Skeletal muscle tissue (tissue), 4 donors: ENCODE measurements around the gene RPL36A. TPM values are rescaled to one million over a fixed set of nuclear protein-coding genes. Genes with fewer than 3 reads are reported as not detected.

Experiments used
- H3K27ac ChIP-seq: one replicate; pipeline ENCODE4 v1.7.0; 2013; ENCODE audit warnings: mild to moderate bottlenecking, low read depth, low read length, inconsistent platforms
- H3K27me3 ChIP-seq, 3 donors: one replicate each; pipeline ENCODE4 v1.7.0; 2013; ENCODE audit warnings: low read length in 3 of 3; ENCODE audit not compliant: control insufficient read depth in 3 of 3, insufficient read depth in 3 of 3
- H3K36me3 ChIP-seq, 3 donors: one replicate each; pipeline ENCODE4 v1.7.0; 2013; ENCODE audit warnings: low read length in 3 of 3; ENCODE audit not compliant: control insufficient read depth in 3 of 3, insufficient read depth in 3 of 3
- H3K4me1 ChIP-seq, 3 donors: one replicate each; pipeline ENCODE4 v1.7.0; 2013; ENCODE audit warnings: low read length in 3 of 3, mild to moderate bottlenecking in 3 of 3; ENCODE audit not compliant: control insufficient read depth in 3 of 3, insufficient read depth in 3 of 3
- H3K4me3 ChIP-seq, 3 donors: one replicate each; pipeline ENCODE4 v1.7.0; 2013; ENCODE audit warnings: low read length in 3 of 3
- H3K9ac ChIP-seq, 3 donors: one replicate each; pipeline ENCODE4 v1.7.0; 2013; ENCODE audit warnings: low read length in 3 of 3, mild to moderate bottlenecking in 3 of 3, moderate library complexity in 2 of 3, low read depth in 1 of 3
- H3K9me3 ChIP-seq, 3 donors: one replicate each; pipeline ENCODE4 v1.7.0; 2013; ENCODE audit warnings: low read length in 3 of 3; ENCODE audit not compliant: control insufficient read depth in 3 of 3
- total RNA-seq: library from RNA; depleted of rRNA; stranded (reverse); fragments of >200 nt; gene quantifications from one replicate; pipeline ENCODE4 v1.2.3, GENCODE V29; 2014
- donor health status: Osteomylitis.

Gene RPL36A
- total RNA-seq, 1 donor from 2014 or later = 349 TPM

- H3K27ac ChIP-seq = peak overlapping the region; percentile 90
- H3K36me3 ChIP-seq = peaks cover 2 to 10% (median 5%) of the 10 kb centered on the region in 3 donors
- peak overlapping the region; percentile 81 to 92 (median 86) for H3K9ac ChIP-seq
- no peaks in the 10 kb centered on the region for H3K27me3 ChIP-seq
- peaks cover 13 to 26% (median 20%) of the 10 kb centered on the region in 3 donors for H3K4me1 ChIP-seq
- no peaks in the 10 kb centered on the region for H3K9me3 ChIP-seq
- H3K4me3 ChIP-seq = peak overlapping the region; percentile 80 to 93 (median 85)
Measured at GRCh38 chrX:101408532-101408841, 17.7 kb downstream of the RPL36A start.

- peak overlapping the region; percentile 90 for H3K27ac ChIP-seq
- peaks cover 2 to 10% (median 5%) of the 10 kb centered on the region in 3 donors for H3K36me3 ChIP-seq
- H3K4me3 ChIP-seq = peak overlapping the region; percentile 67 to 93 (median 85)
- no peaks in the 10 kb centered on the region for H3K27me3 ChIP-seq
- peaks cover 13 to 26% (median 20%) of the 10 kb centered on the region in 3 donors for H3K4me1 ChIP-seq
- no peaks in the 10 kb centered on the region for H3K9me3 ChIP-seq
- peak overlapping the region; percentile 81 to 92 (median 86) for H3K9ac ChIP-seq
Measured at GRCh38 chrX:101409043-101409442, 18.2 kb downstream of the RPL36A start.

DNA sequence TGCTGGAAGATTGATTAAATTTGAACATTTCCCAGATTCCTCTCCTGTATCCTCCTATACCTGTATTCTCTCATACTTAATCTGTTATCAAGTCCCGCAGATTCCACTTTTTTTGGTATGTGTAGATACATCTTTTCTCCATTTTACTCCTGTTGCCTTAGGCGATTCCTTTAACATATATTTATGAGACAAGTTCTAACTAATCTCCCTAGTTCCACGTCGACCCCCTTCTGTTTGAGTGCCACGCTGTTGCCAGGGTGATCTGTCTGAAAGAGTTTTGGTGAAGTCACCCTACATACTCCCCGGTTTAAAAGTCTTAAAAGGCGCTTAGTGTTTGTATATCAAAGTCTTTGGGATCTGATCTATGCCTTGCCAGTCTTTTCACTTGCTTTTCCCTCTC is 19.6 kb downstream of the RPL36A start:
- Histone ChIP-seq H3K9me3 (no peaks in the 10 kb centered on the region), H3K9ac (peak overlapping the region in 2 of 3 donors; percentile 9 to 21), H3K4me3 (peak overlapping the region in 1 of 3 donors; percentile 38), H3K36me3 (peaks cover 2 to 10% (median 5%) of the 10 kb centered on the region in 3 donors), H3K27me3 (no peaks in the 10 kb centered on the region), H3K4me1 (peaks cover 13 to 29% (median 20%) of the 10 kb centered on the region in 3 donors), H3K27ac (no peak overlapping the region)

- peaks cover 2 to 10% (median 5%) of the 10 kb centered on the region in 3 donors for H3K36me3 ChIP-seq
- no peak overlapping the region for H3K27ac ChIP-seq
Measured at GRCh38 chrX:101411984-101412383, 21.2 kb downstream of the RPL36A start.

GRCh38 chrX:101415180-101416145 is 24.7 kb downstream of the RPL36A start:
- Histone ChIP-seq H3K4me3 (peak overlapping the region in 1 of 3 donors; percentile 11), H3K36me3 (peaks cover 2 to 13% (median 5%) of the 10 kb centered on the region in 3 donors), H3K4me1 (peaks cover 11 to 22% (median 18%) of the 10 kb centered on the region in 3 donors), H3K27ac (peak overlapping the region; percentile 14), H3K9me3 (no peaks in the 10 kb centered on the region), H3K27me3 (no peaks in the 10 kb centered on the region), H3K9ac (peak overlapping the region in 1 of 3 donors; percentile 9)

More at GRCh38 chrX:101411984-101412383, 21.2 kb downstream of the RPL36A start:
- no peaks in the 10 kb centered on the region for H3K27me3 ChIP-seq
- H3K9me3 ChIP-seq = no peaks in the 10 kb centered on the region
- no peak overlapping the region for H3K9ac ChIP-seq
- H3K4me1 ChIP-seq = peaks cover 15 to 32% (median 23%) of the 10 kb centered on the region in 3 donors
- no peak overlapping the region for H3K4me3 ChIP-seq

DNA sequence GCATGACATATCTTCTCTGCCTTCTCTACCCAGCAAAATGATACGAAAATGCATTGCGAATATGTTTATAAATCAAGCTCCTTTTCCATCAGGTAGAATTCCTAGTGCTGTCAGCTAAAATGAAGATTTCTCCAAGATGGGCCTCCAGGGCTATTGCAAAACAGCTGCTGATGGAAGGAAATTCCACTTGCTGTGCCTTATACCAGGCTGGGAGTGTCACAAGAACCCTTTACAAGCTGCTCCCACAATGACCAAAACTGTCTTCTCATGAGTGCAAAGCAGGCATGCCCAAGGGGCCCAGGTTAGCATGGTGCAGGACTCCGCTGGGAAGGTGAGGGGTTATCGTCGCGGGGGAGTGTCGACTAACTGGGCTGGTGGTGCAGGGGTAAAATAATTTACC is 25.9 kb downstream of the RPL36A start:
- Histone ChIP-seq H3K4me3 (no peak overlapping the region), H3K27ac (no peak overlapping the region), H3K36me3 (peaks cover 2 to 15% (median 5%) of the 10 kb centered on the region in 3 donors), H3K9me3 (no peaks in the 10 kb centered on the region), H3K27me3 (no peaks in the 10 kb centered on the region), H3K9ac (no peak overlapping the region), H3K4me1 (peaks cover 7 to 18% (median 16%) of the 10 kb centered on the region in 3 donors)

GRCh38 chrX:101417190-101417589 is 26.4 kb downstream of the RPL36A start:
- peaks cover 2 to 12% (median 4%) of the 10 kb centered on the region in 3 donors for H3K36me3 ChIP-seq
- peak overlapping the region in 2 of 3 donors; percentile 89 to 90 for H3K9ac ChIP-seq
- no peaks in the 10 kb centered on the region for H3K9me3 ChIP-seq
- peak overlapping the region; percentile 94 for H3K27ac ChIP-seq
- H3K4me1 ChIP-seq = peaks cover 5 to 16% (median 16%) of the 10 kb centered on the region in 3 donors
- no peaks in the 10 kb centered on the region for H3K27me3 ChIP-seq
- H3K4me3 ChIP-seq = peak overlapping the region in 1 of 3 donors; percentile 75

DNA sequence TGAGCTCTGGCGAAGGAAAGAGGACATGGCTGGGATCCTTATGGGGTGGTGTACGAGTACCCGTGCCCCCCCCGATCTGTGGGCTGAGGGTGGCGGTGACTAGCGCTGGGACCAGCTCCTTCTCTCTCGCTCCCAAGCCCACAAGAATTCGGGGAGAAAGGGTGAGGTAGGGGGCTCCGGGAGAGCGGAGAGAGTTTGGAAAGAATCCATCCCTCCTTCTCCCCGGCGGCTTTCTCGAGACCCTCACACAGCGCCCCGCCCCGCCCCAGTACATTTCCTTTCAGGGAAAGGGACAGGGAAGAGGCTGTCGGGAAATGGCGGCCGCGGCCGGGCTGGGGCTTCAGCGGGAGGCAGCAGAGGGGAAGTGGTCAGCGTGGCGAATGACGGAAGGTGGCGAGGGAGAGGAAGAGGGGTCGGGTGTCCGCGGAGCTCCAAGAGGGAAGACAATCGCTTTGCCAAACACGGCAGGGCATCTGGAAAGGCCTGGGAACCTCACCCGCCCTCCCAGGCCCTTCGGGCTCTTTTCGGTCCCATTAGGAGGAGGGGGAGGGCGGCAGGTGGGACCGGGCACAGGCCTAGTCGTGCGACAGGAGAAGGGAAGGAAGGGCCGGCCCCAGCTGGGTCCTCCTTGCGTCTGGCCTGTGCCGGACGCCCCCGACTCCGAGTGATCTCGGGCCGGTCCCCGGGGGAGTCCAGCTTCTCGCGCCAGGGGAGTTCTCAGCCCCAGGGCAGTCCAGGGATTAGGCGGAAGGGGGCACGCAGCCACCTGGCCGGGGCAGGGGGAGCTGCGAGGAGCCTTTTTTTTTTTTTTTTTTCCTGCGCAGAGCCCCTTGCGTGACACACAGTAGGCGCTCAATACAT is 27.4 kb downstream of the RPL36A start:
- peaks cover 0 to 5% (median 0%) of the 10 kb centered on the region in 3 donors for H3K36me3 ChIP-seq
- H3K27ac ChIP-seq = peak overlapping the region; percentile 94
- peak overlapping the region; percentile 88 to 90 (median 89) for H3K9ac ChIP-seq
- H3K4me3 ChIP-seq = peak overlapping the region; percentile 75 to 78 (median 78)
- no peaks in the 10 kb centered on the region for H3K9me3 ChIP-seq
- no peaks in the 10 kb centered on the region for H3K27me3 ChIP-seq
- peaks cover 3 to 8% (median 7%) of the 10 kb centered on the region in 3 donors for H3K4me1 ChIP-seq

- Histone ChIP-seq H3K9ac (peak overlapping the region in 1 of 3 donors; percentile 20), H3K4me1 (peaks cover 3 to 8% (median 7%) of the 10 kb centered on the region in 3 donors), H3K27ac (no peak overlapping the region), H3K4me3 (no peak overlapping the region), H3K9me3 (no peaks in the 10 kb centered on the region), H3K36me3 (peaks cover 0 to 8% (median 0%) of the 10 kb centered on the region in 3 donors), H3K27me3 (no peaks in the 10 kb centered on the region)
Measured at GRCh38 chrX:101419489-101419888, 28.7 kb downstream of the RPL36A start.
